Measurements from ENCODE around the gene SAFB. TPM values are rescaled to one million over a fixed set of nuclear protein-coding genes. Genes with fewer than 3 reads are reported as not detected.

SAFB gene
- polyA plus RNA-seq, 1 experiment: 34.0 TPM

- Histone ChIP-seq H3K27me3 (ENCODE audit: control insufficient read depth, insufficient read depth, low read length) (no peaks in the 10 kb centered on the region), H3K27ac (ENCODE audit: low read depth, low read length) (no peak overlapping the region), H3K4me3 (ENCODE audit: low read depth, low read length) (no peak overlapping the region), H3K9me3 (ENCODE audit: control insufficient read depth, insufficient read depth, low read length) (no peaks in the 10 kb centered on the region; the same call in 1 of the 2 replicates)
- POLR2A ChIA-PET: no interaction called here
- DNase-seq (ENCODE audit: low read depth, low spot score): no peak
- TF ChIP-seq, protein P1, sequence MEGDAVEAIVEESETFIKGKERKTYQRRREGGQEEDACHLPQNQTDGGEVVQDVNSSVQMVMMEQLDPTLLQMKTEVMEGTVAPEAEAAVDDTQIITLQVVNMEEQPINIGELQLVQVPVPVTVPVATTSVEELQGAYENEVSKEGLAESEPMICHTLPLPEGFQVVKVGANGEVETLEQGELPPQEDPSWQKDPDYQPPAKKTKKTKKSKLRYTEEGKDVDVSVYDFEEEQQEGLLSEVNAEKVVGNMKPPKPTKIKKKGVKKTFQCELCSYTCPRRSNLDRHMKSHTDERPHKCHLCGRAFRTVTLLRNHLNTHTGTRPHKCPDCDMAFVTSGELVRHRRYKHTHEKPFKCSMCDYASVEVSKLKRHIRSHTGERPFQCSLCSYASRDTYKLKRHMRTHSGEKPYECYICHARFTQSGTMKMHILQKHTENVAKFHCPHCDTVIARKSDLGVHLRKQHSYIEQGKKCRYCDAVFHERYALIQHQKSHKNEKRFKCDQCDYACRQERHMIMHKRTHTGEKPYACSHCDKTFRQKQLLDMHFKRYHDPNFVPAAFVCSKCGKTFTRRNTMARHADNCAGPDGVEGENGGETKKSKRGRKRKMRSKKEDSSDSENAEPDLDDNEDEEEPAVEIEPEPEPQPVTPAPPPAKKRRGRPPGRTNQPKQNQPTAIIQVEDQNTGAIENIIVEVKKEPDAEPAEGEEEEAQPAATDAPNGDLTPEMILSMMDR (IDR thresholded peaks at IDR 0.05; ENCODE audit: low read depth, low read length): no peak
- CTCF ChIA-PET: interaction anchor here (1.0 kb wide), 1 partner anchor 8 kb away, joined by 3 read pairs; no protein-coding TSS in a partner anchor
Measured at GRCh38 chr19:5587071-5587455, 35.8 kb upstream of the SAFB start.

GRCh38 chr19:5587661-5588060 is 35.2 kb upstream of the SAFB start:
- H3K27ac ChIP-seq (ENCODE audit: low read depth, low read length): no peak overlapping the region
- CTCF ChIA-PET: interaction anchor here (1.0 kb wide), 1 partner anchor 9 kb away, joined by 3 read pairs; no protein-coding TSS in a partner anchor
- POLR2A ChIA-PET: no interaction called here
- DNase-seq (ENCODE audit: low read depth, low spot score): no peak
- H3K4me3 ChIP-seq (ENCODE audit: low read depth, low read length): no peak overlapping the region
- no peaks in the 10 kb centered on the region for H3K27me3 ChIP-seq (ENCODE audit: control insufficient read depth, insufficient read depth, low read length)
- H3K9me3 ChIP-seq (ENCODE audit: control insufficient read depth, insufficient read depth, low read length): no peaks in the 10 kb centered on the region; the same call in 1 of the 2 replicates
- TF ChIP-seq, protein P1 (IDR thresholded peaks at IDR 0.05; ENCODE audit: low read depth, low read length): no peak

GRCh38 chr19:5588441-5588840 is 34.4 kb upstream of the SAFB start:
- no peak for DNase-seq (ENCODE audit: low read depth, low spot score)
- CTCF ChIA-PET: no interaction called here
- no peaks in the 10 kb centered on the region for H3K27me3 ChIP-seq (ENCODE audit: control insufficient read depth, insufficient read depth, low read length)
- H3K9me3 ChIP-seq (ENCODE audit: control insufficient read depth, insufficient read depth, low read length): no peaks in the 10 kb centered on the region; the same call in 1 of the 2 replicates
- TF ChIP-seq, protein P1 (IDR thresholded peaks at IDR 0.05; ENCODE audit: low read depth, low read length): no peak
- H3K4me3 ChIP-seq (ENCODE audit: low read depth, low read length): no peak overlapping the region
- POLR2A ChIA-PET: no interaction called here
- H3K27ac ChIP-seq (ENCODE audit: low read depth, low read length): no peak overlapping the region

DNA sequence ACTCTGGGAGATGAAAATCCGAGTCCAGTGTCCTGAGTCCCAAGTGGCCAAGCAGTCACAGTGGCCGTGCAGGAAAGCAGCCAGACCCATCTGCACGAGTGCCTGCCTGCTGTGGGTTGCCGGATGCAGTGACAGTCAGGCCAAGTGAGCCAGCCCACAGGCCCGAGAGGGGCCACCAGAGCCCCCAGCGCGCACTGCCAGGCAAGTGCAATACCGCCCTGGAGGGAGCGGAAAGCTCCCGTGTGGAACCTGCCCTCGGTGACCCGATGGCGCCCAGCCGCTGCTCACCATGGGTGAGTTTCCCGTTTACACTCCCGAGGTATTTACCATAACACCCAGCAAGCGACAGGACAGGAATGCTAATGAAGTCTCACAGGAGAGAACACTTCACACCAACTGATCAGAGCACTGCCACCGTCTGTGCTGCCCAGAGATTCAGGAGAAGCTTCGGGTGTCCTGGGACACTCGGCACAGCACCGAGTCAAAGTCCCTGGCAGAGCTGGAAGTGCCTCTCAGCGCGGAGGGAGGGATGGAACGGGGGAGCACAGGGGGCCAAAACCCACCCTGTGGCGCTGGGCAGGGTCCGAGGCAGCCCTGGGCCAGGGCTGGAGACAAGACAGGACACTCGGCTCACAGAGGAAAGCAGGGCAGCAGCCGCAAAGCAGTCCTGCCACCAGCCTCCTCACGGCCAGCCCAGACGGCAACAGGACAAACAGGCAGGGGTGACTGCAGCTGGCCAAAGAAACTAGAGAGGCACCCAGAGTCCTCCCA is 33.8 kb upstream of the SAFB start:
- ChIA-PET POLR2A (no interaction called here), CTCF (no interaction called here)
- no peak for DNase-seq (ENCODE audit: low read depth, low spot score)
- no peak overlapping the region for H3K27ac ChIP-seq (ENCODE audit: low read depth, low read length)
- no peak overlapping the region for H3K4me3 ChIP-seq (ENCODE audit: low read depth, low read length)
- no peaks in the 10 kb centered on the region for H3K27me3 ChIP-seq (ENCODE audit: control insufficient read depth, insufficient read depth, low read length)
- TF ChIP-seq, protein P1 (IDR thresholded peaks at IDR 0.05; ENCODE audit: low read depth, low read length): no peak
- H3K9me3 ChIP-seq (ENCODE audit: control insufficient read depth, insufficient read depth, low read length): no peaks in the 10 kb centered on the region; the same call in 1 of the 2 replicates

GRCh38 chr19:5590151-5590864 is 32.6 kb upstream of the SAFB start:
- Histone ChIP-seq H3K27ac (ENCODE audit: low read depth, low read length) (no peak overlapping the region), H3K4me3 (ENCODE audit: low read depth, low read length) (no peak overlapping the region), H3K27me3 (ENCODE audit: control insufficient read depth, insufficient read depth, low read length) (no peaks in the 10 kb centered on the region), H3K9me3 (ENCODE audit: control insufficient read depth, insufficient read depth, low read length) (no peaks in the 10 kb centered on the region; the same call in 1 of the 2 replicates)
- no peak for DNase-seq (ENCODE audit: low read depth, low spot score)
- POLR2A ChIA-PET: no interaction called here
- TF ChIP-seq, protein P1 (IDR thresholded peaks at IDR 0.05; ENCODE audit: low read depth, low read length): no peak
- CTCF ChIA-PET: no interaction called here

Measured in AG04450 (cell line).